GM21529 (cell line): ENCODE measurements around the gene AKAP5.
"Not testable (repeated sequence)": the region's sequence is repeated elsewhere in the genome, so short reads cannot be mapped to it uniquely, and the experiment has no call there.

ENCODE experiments used
- ATAC-seq: cut with Tn5 transposase; IDR thresholded peaks from one replicate; pipeline ENCODE4 v1.9.1; 2021; ENCODE audit not compliant: unreplicated experiment

The AKAP5 gene

GRCh38 chr14:64502456-64502855 is 37.2 kb downstream of the AKAP5 start:
- no peak for ATAC-seq

GRCh38 chr14:64502887-64503433 is 37.7 kb downstream of the AKAP5 start:
- no peak for ATAC-seq

GRCh38 chr14:64503434-64504309 is 38.4 kb downstream of the AKAP5 start, which contains the start of gene ZBTB25:
Gene ZBTB25, minus strand, starts transcription at chr14:64503838. Its CDS starts 13,305 bp downstream, at chr14:64490533.
- peak; percentile 59 for ATAC-seq

- ATAC-seq = peak; percentile 17
These were observed 39.1 kb downstream of the AKAP5 start, which contains the start of gene ZBTB1 for GRCh38 chr14:64504310-64504896. Gene ZBTB1, plus strand, starts transcription at chr14:64504770. Its CDS starts 16,735 bp downstream, at chr14:64521505.

- peak; percentile 27 for ATAC-seq
These were observed 39.8 kb downstream of the AKAP5 start for GRCh38 chr14:64504897-64505794.

GRCh38 chr14:64506721-64507120 is 41.4 kb downstream of the AKAP5 start:
- ATAC-seq = no peak

- no peak for ATAC-seq
These were observed 42.3 kb downstream of the AKAP5 start for GRCh38 chr14:64507376-64508156.

- ATAC-seq = peak; percentile 14
These were observed 43.0 kb downstream of the AKAP5 start for GRCh38 chr14:64508215-64508776.

GRCh38 chr14:64509036-64509435 is 43.7 kb downstream of the AKAP5 start:
- ATAC-seq = no peak

- ATAC-seq = no peak
These were observed 45.7 kb downstream of the AKAP5 start for GRCh38 chr14:64510825-64511671.

- no peak for ATAC-seq
These were observed 48.0 kb downstream of the AKAP5 start for GRCh38 chr14:64513271-64513670.

GRCh38 chr14:64515053-64515452 is 49.8 kb downstream of the AKAP5 start:
- no peak for ATAC-seq

GRCh38 chr14:64516969-64517368 is 51.7 kb downstream of the AKAP5 start:
- no peak for ATAC-seq

- not testable (repeated sequence) for ATAC-seq
These were observed 52.4 kb downstream of the AKAP5 start for GRCh38 chr14:64517667-64518066.

GRCh38 chr14:64518229-64518628 is 52.9 kb downstream of the AKAP5 start:
- ATAC-seq = no peak

GRCh38 chr14:64520699-64521098 is 55.4 kb downstream of the AKAP5 start:
- no peak for ATAC-seq

GRCh38 chr14:64522591-64523355 is 57.5 kb downstream of the AKAP5 start:
- no peak for ATAC-seq
